WI38 (cell line): Measurements from ENCODE around the gene METRN.
A peak's percentile ranks its signal among the peaks of the same experiment; 100 is the strongest.

ENCODE experiments used
- H3K4me3 ChIP-seq: 2 replicates; pipeline ENCODE4 v1.5.1; 2011; ENCODE audit warnings: low read depth, mild to moderate bottlenecking, control low read depth, low read length
- CTCF ChIP-seq: IDR thresholded peaks from 2 replicates; pipeline ENCODE4 v1.5.1; 2012; ENCODE audit warnings: low read depth, mild to moderate bottlenecking, control low read depth, low read length

The METRN gene

GRCh38 chr16:727291-727977, 12.5 kb downstream of the METRN start:
- no peak for TF ChIP-seq CTCF
- H3K4me3 ChIP-seq: peak overlapping the region; percentile 67

- no peak for TF ChIP-seq CTCF
- peak overlapping the region; percentile 67 for H3K4me3 ChIP-seq
Measured at GRCh38 chr16:728131-728889, 13.4 kb downstream of the METRN start.

- no peak overlapping the region; the same call in 1 of the 2 replicates for H3K4me3 ChIP-seq
- TF ChIP-seq CTCF: no peak
Measured at GRCh38 chr16:728890-729744, 14.2 kb downstream of the METRN start.

GRCh38 chr16:729768-730665, 15.1 kb downstream of the METRN start:
- no peak overlapping the region for H3K4me3 ChIP-seq
- TF ChIP-seq CTCF: no peak

GRCh38 chr16:730666-731509, 16.0 kb downstream of the METRN start:
- no peak for TF ChIP-seq CTCF

GRCh38 chr16:732332-732731, 17.4 kb downstream of the METRN start:
- H3K4me3 ChIP-seq: no peak overlapping the region
- TF ChIP-seq CTCF: no peak

More at GRCh38 chr16:730666-731509, 16.0 kb downstream of the METRN start:
- H3K4me3 ChIP-seq: no peak overlapping the region
